ENCODE results near the gene ZNF502. TPM values are rescaled to one million over a fixed set of nuclear protein-coding genes. Genes with fewer than 3 reads are reported as not detected.

The ZNF502 gene
- total RNA-seq, 2 experiments from 2014 or later: 2.9 to 3.2 TPM

Other genes starting within 250 kb of the ZNF502 start
- 10 to 100 TPM; 26.2 to 27.2 TPM for gene ZNF445, start 235.0 kb upstream of the ZNF502 start, total RNA-seq
- 1 to 10 TPM; 4.9 to 5.3 TPM for gene ZKSCAN7, start 157.5 kb upstream of the ZNF502 start, total RNA-seq
- 1 to 10 TPM in 1 of 2 experiments, under 1 TPM in 1; 0.65 to 2.0 TPM for gene ZNF660, start 127.7 kb upstream of the ZNF502 start, total RNA-seq
- 10 to 100 TPM; 18.4 to 19.2 TPM for gene ZNF197, start 87.6 kb upstream of the ZNF502 start, total RNA-seq
- 1 to 10 TPM; 5.4 TPM for gene ZNF35, start 63.9 kb upstream of the ZNF502 start, total RNA-seq
- gene ZNF501, start 17.0 kb downstream of the ZNF502 start, total RNA-seq: 1 to 10 TPM; 4.3 to 6.3 TPM
- 10 to 100 TPM; 45.3 to 46.4 TPM for gene KIAA1143, start 49.0 kb downstream of the ZNF502 start, total RNA-seq
- gene KIF15, start 49.1 kb downstream of the ZNF502 start, total RNA-seq: 10 to 100 TPM; 39.8 to 42.3 TPM
- 10 to 100 TPM; 14.5 to 17.2 TPM for gene TMEM42, start 149.3 kb downstream of the ZNF502 start, total RNA-seq
- gene TGM4, start 161.9 kb downstream of the ZNF502 start, total RNA-seq: not detected

All from activated naive CD8-positive, alpha-beta T cell treated with anti-CD3 and anti-CD28 coated beads, Interleukin-2, amount 10 ng/mL, durations not matched to agents 7 days and 5 days (primary cell).